GM18526 (cell line): Measurements from ENCODE around the gene ZNF451.

Source experiments
- POLR2A ChIP-seq: IDR thresholded peaks from 3 replicates; pipeline ENCODE4 v1.6.1; 2011; ENCODE audit not compliant: insufficient read length; ENCODE audit errors: extremely low read depth

Gene ZNF451

GRCh38 chr6:57174511-57174907 lies 84.5 kb downstream of the ZNF451 start:
- no peak for TF ChIP-seq POLR2A

GRCh38 chr6:57177545-57178265 lies 87.7 kb downstream of the ZNF451 start:
- no peak for TF ChIP-seq POLR2A

- no peak for TF ChIP-seq POLR2A
Observed at GRCh38 chr6:57180596-57180995, 90.6 kb downstream of the ZNF451 start.

- TF ChIP-seq POLR2A: no peak
Observed at GRCh38 chr6:57182017-57182432, 92.0 kb downstream of the ZNF451 start.

GRCh38 chr6:57183336-57183735 lies 93.3 kb downstream of the ZNF451 start:
- TF ChIP-seq POLR2A: no peak

- TF ChIP-seq POLR2A: no peak
Observed at GRCh38 chr6:57190140-57190539, 100.2 kb downstream of the ZNF451 start.

GRCh38 chr6:57193177-57193576 lies 103.2 kb downstream of the ZNF451 start:
- TF ChIP-seq POLR2A: no peak

- no peak for TF ChIP-seq POLR2A
Observed at GRCh38 chr6:57195457-57195856, 105.5 kb downstream of the ZNF451 start.

- no peak for TF ChIP-seq POLR2A
Observed at GRCh38 chr6:57198926-57199636, 109.1 kb downstream of the ZNF451 start.

GRCh38 chr6:57201718-57202117 lies 111.7 kb downstream of the ZNF451 start:
- no peak for TF ChIP-seq POLR2A

- no peak for TF ChIP-seq POLR2A
Observed at GRCh38 chr6:57205550-57206328, 115.8 kb downstream of the ZNF451 start.

GRCh38 chr6:57207141-57207540 lies 117.2 kb downstream of the ZNF451 start:
- TF ChIP-seq POLR2A: no peak

- no peak for TF ChIP-seq POLR2A
Observed at GRCh38 chr6:57207872-57208271, 117.9 kb downstream of the ZNF451 start.

- TF ChIP-seq POLR2A: no peak
Observed at GRCh38 chr6:57209030-57209429, 119.0 kb downstream of the ZNF451 start.

GRCh38 chr6:57210060-57210459 lies 120.1 kb downstream of the ZNF451 start:
- no peak for TF ChIP-seq POLR2A

GRCh38 chr6:57215260-57215659 lies 125.3 kb downstream of the ZNF451 start:
- TF ChIP-seq POLR2A: no peak
